ENCODE measurements around the gene PSMD9.
A peak's percentile ranks its signal among the peaks of the same experiment; 100 is the strongest.
"Not testable (repeated sequence)": the region's sequence is repeated elsewhere in the genome, so short reads cannot be mapped to it uniquely, and the experiment has no call there.

PSMD9 gene

DNA sequence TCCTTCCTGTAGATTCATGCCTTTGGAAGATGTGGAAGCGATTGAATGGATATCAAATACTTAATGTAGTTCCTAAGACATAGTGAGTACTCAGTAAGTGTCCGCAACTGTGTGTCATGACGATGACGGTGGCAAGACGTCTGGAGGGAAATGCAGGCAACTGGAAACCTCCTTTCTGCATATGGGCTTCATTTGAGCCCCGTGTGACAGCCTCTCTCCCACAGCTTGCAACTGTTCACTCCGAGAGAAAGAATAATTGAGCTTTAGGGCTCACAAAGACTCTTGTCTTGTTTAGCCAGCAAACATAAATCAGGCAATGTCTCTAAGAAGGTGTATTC is 36.7 kb downstream of the PSMD9 start:
- H3K4me3 ChIP-seq (replicated peaks; ENCODE audit: low read depth, low read length): peak overlapping the region; percentile 44
- DNase-seq (ENCODE audit: extremely low read depth, low read depth): peak; percentile 63
- TF ChIP-seq, protein P1, sequence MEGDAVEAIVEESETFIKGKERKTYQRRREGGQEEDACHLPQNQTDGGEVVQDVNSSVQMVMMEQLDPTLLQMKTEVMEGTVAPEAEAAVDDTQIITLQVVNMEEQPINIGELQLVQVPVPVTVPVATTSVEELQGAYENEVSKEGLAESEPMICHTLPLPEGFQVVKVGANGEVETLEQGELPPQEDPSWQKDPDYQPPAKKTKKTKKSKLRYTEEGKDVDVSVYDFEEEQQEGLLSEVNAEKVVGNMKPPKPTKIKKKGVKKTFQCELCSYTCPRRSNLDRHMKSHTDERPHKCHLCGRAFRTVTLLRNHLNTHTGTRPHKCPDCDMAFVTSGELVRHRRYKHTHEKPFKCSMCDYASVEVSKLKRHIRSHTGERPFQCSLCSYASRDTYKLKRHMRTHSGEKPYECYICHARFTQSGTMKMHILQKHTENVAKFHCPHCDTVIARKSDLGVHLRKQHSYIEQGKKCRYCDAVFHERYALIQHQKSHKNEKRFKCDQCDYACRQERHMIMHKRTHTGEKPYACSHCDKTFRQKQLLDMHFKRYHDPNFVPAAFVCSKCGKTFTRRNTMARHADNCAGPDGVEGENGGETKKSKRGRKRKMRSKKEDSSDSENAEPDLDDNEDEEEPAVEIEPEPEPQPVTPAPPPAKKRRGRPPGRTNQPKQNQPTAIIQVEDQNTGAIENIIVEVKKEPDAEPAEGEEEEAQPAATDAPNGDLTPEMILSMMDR (IDR thresholded peaks at IDR 0.05; ENCODE audit: low read depth, low read length, missing control alignments): no peak

DNA sequence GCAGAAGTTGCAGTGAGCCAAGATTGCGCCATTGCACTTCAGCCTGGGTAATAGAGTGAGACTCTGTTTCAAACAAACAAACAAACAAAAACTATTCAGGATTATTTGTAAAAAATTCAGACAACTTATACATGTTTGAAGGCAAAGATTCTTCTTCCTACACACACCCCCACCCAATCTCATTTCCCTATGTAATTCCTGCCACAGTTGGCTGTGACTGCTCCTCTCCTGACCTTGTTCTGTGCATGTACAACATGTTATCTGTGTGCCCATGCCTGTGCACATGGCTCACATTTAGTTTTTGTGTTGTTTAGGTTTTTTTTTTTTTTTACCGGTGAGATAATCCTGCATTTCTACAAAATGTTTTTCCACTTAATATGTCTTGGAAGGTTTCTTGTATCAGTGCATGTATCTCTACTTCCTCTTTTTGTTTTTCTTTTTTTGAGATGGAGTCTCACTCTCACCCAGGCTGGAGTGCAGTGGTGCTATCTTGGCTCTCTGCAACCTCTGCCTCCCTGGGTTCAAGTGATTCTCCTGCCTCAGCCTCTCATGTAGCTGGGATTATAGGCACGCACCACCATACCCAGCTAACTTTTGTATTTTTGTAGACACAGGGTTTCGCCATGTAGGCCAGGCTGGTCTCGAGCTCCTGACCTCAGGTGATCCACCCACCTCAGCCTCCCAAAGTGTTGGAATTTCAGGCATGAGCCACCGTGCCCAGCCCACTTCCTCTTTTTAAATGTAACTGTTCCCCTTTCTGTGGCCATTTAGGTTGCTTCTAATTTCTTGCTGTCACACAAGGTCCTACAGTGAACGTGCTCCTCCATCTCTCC is 38.5 kb downstream of the PSMD9 start:
- no peak overlapping the region for H3K4me3 ChIP-seq (replicated peaks; ENCODE audit: low read depth, low read length)
- no peak for DNase-seq (ENCODE audit: extremely low read depth, low read depth)
- TF ChIP-seq, protein P1 (IDR thresholded peaks at IDR 0.05; ENCODE audit: low read depth, low read length, missing control alignments): no peak

DNA sequence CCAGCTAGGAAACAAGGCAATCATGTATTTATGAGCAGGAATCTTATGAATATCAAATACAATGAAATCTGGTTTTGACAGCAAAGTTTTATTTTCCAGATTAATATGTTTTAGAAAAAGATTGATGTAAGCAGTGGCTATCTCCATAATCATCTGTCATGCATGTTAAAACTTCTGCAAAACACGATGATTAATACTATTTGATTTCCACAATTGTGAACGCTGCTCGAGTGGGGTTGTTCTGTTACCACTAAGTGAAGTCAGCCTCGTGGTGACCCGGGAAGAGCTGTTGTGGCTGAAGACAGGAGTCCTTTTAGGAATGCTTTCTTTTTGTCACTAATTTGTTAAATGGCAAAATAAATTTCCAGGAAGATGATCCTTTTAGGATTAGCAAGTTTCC is 39.2 kb downstream of the PSMD9 start:
- TF ChIP-seq, protein P1 (IDR thresholded peaks at IDR 0.05; ENCODE audit: low read depth, low read length, missing control alignments): no peak
- DNase-seq (ENCODE audit: extremely low read depth, low read depth): no peak
- H3K4me3 ChIP-seq (replicated peaks; ENCODE audit: low read depth, low read length): no peak overlapping the region

DNA sequence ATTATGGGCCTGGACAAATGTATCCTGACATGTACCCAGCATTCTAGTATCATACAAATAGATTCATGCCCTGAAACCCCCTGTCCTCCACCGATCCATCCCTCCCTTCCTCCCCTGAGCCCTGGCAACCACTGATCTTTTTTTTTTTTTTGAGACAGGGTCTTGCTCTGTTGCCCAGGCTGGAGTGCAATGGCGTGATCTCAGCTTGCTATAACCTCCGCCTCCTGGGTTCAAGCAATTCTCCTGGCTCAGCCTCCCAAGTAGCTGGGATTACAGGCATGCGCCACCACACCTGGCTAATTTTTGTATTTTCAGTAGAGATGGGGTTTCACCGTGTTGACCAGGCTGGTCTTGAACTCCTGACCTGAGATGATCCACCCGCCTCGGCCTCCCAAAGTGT is 41.0 kb downstream of the PSMD9 start:
- H3K4me3 ChIP-seq (replicated peaks; ENCODE audit: low read depth, low read length); DNase-seq (ENCODE audit: extremely low read depth, low read depth): not testable (repeated sequence)

DNA sequence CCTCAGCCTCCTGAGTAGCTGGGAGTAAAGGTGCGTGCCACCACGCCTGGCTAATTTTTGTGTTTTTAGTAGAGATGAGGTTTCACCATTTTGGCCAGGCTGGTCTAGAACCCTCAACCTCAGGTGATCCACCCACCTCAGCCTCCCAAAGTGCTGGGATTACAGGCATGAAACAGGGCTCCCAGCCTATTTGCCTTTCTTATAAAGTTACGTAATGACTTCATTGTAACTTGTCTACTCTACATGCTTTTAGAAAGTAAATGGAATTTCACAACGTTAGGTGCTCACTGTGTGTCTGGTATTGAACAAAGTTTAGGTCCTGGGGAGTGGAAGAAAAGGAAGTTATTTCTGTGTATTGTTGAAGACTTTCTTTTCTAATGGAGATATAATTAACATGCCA is 42.3 kb downstream of the PSMD9 start:
- no peak for DNase-seq (ENCODE audit: extremely low read depth, low read depth)
- no peak overlapping the region for H3K4me3 ChIP-seq (replicated peaks; ENCODE audit: low read depth, low read length)
- TF ChIP-seq, protein P1 (IDR thresholded peaks at IDR 0.05; ENCODE audit: low read depth, low read length, missing control alignments): no peak

DNA sequence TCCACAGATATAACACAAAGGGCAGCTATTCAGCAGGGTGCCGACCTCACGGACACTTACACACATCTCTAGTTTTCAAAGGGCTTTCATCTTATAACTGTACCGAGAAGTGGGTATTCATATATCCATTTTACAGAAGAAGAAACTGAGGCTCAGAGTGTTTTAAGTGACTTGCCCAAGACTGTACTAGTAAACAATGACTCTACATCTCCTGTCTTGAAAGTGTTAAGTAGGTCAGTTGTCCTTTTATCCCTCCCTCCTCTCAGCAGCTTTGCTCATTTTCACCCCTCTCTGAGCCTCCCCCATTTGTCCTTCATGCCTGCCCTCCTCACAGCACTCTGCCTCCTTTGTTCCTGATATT is 43.6 kb downstream of the PSMD9 start:
- TF ChIP-seq, protein P1 (IDR thresholded peaks at IDR 0.05; ENCODE audit: low read depth, low read length, missing control alignments): no peak
- H3K4me3 ChIP-seq (replicated peaks; ENCODE audit: low read depth, low read length): no peak overlapping the region
- no peak for DNase-seq (ENCODE audit: extremely low read depth, low read depth)

DNA sequence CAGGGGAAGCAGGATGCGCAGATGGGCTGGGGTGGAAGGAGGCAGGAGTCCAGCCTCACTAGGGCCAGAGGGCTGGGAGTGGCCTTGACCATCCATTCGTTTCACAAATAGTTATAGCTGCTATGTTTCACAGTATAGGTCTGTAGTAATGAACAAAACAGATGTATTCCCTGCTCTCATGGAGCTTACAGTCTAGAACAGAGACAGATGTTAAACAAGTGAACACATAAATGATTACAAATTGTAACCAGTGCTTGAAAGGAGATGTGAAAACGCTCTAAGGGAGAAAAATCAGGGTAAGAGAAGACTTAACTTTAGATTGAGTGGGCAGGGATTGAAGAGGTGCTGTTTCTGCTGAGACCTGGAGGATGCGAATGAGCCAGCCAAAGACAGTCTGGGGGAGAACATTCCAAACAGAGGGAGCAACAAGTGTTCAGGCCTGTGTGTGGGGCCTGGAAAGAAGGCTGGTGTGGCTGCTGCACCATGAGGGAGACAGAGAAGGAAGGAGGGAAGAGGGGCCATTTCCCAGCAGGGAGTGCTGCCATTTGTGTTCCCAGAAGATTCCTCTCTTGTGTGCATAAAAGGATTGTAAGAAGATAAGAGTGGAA is 44.4 kb downstream of the PSMD9 start:
- no peak for DNase-seq (ENCODE audit: extremely low read depth, low read depth)
- no peak overlapping the region for H3K4me3 ChIP-seq (replicated peaks; ENCODE audit: low read depth, low read length)
- TF ChIP-seq, protein P1 (IDR thresholded peaks at IDR 0.05; ENCODE audit: low read depth, low read length, missing control alignments): no peak

All from HFF-Myc (cell line).